Measurements from ENCODE around the gene CLHC1. TPM values are rescaled to one million over a fixed set of nuclear protein-coding genes. Genes with fewer than 3 reads are reported as not detected.

Gene CLHC1
- total and polyA plus RNA-seq, 2 of the 8 experiments (the other 6 are each of a cell fraction or from before 2014, with no cell fraction given) = 2.6 to 10.8 TPM

GRCh38 chr2:55173438-55174054 is 58.5 kb downstream of the CLHC1 start (continued):
- peak; percentile 35 for TF ChIP-seq CHD7 (IDR thresholded peaks at IDR 0.05; ENCODE audit: insufficient replicate concordance, low read length)
